Stimulated activated CD4-positive, alpha-beta T cell treated with anti-CD3 and anti-CD28 coated beads, Interleukin-12 subunit alpha, Interleukin-12 subunit beta, amount 100 ng/mL, for 4 hours (primary cell): ENCODE data around the gene KCNQ1.

ENCODE experiments used
- DNase-seq: peaks from one replicate; pipeline ENCODE4 v3.0.0-alpha.2; 2020

KCNQ1 gene

DNA sequence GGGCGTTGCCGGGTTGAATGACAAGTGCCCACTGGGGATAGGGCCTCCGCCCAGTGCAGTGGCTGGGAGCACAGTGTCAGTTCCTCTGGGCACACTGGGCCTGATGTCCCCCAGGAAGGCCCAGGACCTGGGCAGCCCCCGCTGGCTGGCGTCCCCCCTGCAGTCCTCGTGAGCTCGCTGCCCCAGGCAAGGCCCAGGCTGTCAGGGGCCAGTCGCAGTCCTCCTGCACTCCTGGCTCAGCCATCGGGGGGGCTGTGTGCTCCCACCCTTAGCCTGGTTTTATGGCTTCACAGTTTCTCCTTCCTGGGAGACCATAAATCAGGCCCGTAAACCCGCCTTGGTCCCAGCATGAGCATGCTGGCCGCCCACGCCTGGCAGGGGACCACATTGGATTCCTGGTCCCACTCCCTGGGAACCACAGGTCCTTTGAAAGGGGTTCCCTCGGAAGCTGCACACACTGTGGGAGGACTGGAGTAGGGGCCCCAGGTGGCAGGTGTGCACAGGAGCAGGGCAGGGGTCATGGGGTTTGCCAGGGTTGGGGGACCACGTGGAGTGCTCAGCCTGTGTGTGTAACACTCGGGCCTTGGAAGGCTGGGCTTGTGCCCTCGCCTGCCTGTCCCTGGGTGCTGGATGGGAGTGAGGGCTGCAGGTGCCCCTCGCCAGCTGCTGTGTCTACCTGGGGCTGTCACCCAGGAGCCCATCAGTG, 141.4 kb downstream of the KCNQ1 start:
- DNase-seq: no peak

DNA sequence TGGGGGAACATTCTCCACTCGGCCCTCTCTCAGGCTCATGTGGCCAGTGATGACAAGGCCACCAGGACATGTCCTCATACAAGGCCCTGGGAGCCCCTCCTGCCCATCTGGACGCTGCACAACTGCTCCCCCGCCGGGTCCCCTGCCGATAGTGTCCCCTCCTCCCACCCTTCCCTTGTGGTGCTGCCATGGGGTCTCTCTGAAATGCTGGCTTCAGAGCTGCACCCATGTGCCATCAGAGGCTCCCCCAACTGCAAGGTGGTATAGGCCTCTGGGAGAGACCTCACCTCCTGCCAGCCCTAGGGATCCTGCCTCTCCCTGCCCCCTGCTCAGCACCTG, 142.0 kb downstream of the KCNQ1 start:
- DNase-seq: no peak

DNA sequence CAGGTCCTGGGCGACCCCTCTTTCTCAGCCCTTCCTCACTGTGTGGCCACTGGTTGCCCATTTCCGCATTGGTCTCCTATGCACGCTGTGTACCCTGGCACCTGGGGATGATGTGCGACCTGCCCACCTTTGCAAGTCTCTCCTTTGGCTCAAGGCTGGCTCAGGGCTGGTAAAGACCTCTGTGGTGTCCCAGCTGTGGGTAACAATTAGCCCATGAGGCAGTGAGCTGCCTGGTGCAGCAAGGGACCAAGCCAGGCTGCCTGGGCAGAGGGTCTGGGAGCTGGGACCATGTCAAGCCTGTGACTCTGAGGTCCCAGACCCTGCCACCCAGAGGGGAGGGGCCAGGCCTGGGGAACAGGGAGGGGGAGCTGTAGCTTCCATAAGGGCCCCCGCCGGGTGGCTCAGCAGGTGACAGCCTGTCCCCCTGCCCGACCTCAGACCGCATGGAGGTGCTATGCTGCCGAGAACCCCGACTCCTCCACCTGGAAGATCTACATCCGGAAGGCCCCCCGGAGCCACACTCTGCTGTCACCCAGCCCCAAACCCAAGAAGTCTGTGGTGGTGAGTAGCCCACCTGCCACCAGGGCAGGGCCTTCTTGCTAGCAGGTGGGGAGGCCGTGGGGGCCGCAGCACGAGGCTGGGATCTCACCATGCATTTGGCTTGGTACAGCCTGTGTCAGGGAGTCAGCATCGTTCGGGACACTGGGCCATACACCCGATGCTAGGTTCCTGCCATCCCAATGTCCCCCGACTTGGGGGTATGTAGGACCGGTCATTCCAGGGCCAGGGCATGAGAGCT, 142.5 kb downstream of the KCNQ1 start:
- DNase-seq: no peak

DNA sequence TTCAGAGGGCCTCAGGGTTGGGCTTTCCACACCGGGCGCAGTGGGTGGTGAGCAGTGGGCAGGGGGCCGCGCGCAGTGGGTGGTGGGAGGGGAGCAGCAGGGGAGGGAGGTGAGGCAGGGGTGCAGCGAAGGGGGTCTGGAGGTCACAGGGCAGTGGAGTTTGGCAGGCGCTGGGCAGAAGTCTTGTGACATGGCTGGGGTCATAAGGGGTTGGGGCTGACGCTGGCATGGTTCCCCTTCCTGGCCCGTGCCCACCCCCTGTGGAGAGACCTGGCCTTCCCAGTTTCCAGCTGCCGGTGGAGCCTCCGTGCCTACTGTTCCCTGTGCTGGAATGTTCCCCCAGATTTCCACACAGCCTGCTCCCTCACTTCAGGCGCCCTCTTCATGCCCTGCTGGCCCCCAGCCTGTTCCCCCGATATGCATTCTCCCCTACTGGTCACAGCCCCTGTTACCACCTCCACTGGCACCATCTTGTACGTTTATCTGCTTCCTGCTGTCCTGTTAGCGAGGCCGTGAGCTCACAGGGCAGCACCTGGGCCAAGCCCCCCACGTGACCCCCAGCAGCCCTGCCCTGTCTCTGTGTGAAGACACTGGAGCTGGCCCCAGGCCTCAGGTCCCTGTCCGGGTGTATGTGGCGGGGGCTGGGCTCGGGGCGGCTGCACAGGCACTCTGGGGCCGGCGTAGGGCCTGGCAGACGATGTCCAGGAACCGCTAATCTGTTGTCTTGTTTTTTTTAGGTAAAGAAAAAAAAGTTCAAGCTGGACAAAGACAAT, 143.4 kb downstream of the KCNQ1 start:
- DNase-seq: no peak

DNA sequence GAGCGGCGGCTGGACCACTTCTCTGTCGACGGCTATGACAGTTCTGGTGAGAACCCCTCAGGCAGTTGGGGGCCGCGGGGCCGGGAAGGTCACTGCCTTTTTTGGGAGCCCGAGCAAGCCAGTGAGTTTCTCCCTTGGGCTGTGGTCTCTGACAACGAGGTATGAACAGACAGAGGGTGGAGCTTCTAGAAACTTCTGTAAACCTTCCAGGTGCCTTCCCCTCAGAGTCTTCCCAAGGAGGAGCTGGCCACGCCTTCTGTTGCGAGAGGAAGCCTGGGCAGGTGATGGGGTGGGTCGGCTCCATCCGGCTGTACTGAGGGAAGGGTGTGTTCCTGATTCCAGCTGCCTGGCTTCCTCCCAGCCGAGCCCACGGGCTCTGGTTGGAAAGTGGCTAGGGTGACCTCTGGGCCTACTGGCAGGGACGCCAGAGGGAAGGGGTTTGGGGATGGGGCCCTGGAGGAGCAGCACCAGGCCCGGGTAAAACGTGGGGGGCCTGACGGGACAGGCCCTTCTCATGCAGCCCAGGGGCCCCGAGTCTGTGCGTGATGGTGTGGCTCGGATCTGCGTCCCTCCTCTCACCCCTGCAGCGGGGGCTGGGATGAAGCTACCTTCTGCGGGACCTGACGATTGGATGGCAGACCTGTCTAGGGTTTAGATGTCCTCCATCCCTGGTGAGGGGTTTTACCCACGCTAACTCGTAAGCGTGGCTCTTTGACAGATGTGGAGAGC, 144.2 kb downstream of the KCNQ1 start:
- no peak for DNase-seq

DNA sequence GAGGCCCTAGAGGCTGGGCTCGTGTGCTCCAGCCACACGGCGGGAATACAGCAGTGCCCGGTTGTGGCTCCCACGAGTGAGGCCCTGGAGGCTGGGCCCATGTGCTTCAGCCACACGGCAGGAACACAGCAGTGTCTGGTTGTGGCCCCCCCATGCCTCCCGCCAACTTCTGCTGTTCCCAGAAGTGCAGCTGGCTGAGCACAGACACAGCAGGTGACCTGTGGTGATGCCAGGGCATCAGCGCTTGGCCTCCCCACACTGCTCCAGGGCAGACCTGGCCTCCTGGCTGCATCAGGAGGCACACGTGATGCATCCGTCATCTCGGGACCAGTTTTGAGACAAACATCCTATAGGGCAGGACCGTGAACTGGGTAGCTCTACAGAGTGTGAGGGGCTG, 144.7 kb downstream of the KCNQ1 start:
- no peak for DNase-seq

DNA sequence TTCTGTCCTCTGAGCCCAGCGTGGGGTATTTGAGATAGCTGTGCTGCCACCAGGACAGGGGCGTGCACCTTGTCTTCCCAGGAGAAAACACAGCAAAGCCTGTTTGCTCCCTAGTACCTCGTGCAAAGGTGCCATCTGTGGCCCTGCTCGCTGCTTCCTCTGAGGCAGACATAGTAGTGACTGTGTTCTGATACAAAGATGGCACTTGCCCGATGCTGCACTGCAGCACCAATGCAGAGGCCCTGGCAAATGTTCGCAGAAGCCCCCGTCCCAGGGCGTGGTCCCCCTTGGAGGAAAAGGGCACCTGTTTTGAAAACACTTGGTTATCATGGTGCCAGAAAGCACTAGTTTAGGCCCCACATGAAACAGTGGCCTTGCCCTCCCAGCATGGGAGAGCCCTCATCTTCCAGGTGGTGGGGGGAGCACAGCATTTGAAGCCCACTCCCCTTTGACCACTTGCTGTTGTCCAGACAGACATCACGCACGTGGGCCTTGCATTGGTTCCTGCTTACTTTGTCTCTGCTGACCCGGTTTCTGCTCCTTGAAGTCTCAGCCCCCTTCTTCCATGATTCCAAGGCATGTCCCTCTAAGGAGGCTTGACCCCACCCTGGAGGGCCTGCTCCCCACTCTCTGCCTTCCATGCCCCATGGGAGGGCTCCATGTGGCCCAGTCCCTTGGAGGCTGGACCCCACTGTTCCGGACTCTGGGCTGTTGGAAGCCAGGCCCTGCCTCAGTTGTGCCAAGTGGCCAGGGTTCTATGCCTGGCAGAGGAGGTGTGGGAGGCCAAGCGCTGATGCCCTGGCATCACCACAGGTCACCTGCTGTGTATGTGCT, 145.5 kb downstream of the KCNQ1 start:
- no peak for DNase-seq

DNA sequence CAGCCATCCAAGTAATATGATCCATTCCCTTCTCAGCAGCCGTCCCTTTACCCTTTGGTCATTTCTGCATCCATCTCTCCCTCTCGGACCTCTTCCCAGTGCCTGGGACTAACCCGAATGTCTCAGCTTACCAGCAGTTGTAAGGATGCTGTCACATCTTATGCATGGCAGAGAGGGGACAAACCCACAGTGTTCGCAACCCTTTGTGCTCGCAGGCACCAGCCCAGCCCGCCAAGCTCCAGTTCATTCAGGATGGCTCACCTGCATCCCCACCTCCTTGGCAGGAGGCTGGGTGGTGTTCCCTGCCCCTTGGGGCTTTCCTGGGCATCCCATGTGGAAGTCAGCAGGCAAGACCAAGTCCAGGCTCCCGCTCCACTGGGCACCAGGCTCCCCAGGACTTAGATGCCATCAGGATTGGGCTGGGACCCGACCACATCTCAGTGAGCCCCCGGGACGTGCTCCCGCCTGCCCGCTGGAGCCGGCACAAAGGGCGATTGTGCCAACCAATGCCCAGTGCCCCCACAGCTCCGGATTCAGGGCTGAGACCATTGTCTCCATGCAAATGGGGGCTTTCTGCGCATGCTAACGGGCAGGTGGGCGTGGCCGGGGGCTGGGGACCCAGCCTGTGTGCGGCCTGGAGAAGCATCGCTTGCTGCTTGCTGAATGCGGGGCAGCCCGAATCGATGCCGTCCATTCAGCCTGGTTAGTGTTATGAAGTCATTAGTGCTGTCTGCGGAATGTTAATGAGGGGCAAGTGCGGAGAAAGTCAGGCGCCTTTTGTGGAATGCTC, 146.4 kb downstream of the KCNQ1 start:
- no peak for DNase-seq

DNA sequence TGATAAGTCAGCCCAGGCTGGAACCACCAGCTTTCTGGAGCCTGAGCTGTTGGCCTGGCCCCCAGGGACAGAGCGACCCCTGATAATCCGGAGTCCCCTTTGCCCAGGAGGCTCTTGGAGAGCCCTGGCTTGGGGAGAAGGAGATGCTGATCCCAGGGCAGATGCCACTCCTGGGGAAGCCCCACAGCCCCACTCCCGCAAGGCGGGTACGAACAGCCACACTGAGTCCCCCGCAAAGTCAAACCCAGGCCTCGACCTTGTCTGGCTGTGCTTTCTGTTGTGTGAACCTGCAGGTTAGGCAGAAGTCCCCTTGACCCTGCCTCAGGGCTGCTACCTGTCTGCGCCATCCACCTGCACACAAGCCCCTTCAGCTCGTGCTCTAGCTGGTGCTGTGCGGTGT, 147.0 kb downstream of the KCNQ1 start:
- no peak for DNase-seq

DNA sequence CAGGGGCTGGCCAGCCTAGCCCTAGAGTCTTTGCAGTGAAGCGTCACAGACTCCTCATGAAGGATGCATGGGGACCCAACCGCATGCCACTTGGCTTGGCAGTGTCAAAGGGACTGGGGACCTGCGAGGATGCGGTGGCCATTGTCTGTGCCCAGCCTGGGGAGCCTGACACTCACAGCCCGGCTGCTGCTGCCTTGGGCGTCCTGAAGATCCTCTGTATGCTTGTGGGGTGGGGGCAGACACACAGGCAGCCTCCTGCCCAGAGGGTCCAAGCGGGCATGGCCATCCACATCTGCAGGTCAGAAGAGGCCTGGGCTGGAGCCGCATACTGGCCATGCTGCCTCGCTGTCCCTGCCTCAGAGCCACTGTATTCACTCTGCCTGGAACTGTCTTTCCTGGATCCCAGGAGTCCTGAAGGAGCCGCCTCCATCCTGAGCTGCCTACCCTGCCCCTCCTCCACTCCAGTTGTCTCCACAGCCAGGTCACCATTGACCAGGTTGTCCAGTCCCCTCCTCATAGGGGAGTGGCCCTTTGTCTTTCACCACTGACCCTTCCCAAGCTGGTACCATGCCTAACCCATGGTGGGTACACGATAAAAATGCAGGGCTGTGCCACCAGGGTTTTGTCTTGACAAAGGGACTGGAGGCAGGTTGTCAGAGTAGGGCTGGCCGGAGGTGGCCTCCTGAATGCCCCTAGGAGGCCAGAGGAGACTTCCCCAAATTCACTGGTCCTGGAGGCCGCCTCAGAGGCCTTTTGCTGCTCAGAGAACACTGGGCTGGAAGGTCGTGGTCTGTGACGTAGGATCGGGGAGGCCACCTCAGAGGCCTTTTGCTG, 148.0 kb downstream of the KCNQ1 start:
- DNase-seq: no peak

DNA sequence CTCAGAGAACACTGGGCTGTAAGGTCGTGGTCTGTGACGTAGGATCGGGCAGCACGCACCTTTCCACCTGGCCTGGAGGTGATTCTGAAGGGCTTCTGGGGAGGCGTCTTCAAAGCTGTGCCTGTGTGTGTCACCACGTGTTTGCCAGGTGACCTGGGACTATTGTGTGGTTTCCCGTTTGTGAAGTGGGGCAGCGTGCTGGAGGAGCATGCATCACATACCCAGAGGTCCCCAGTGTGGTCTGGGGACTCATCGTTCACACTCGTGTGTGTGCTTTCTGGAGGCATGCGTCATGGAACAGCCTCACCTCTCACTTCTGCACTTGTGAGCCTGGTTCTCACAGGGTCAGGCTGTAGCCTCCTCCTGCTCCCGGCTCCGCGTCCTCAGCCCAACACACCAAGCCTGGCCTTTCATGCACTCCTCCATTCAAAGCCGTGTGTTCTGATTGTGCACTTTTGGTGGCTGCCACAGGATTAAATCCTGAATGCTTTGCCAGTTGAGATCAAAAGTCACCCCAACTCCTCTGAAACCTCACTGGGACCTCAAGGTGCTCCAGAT, 148.7 kb downstream of the KCNQ1 start:
- DNase-seq: no peak

DNA sequence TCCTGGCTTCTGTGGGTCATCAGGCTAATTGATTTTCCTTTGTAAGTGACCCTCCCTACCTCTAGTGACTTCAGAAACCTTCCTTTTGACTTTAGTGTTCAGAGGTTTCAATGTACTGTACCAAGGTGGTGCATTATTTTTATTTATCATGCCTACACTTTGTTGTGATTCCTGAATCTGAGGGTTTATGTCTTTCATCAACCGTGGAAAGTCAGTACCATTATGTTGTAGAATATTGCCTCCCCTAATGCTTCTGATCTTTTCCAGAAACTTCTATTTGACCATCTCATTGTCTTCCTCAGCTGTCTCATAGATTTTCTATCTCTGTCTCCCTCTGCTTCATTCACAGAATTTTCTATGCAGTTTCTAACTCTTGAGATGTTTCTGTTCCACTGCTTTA, 149.5 kb downstream of the KCNQ1 start:
- no peak for DNase-seq

DNA sequence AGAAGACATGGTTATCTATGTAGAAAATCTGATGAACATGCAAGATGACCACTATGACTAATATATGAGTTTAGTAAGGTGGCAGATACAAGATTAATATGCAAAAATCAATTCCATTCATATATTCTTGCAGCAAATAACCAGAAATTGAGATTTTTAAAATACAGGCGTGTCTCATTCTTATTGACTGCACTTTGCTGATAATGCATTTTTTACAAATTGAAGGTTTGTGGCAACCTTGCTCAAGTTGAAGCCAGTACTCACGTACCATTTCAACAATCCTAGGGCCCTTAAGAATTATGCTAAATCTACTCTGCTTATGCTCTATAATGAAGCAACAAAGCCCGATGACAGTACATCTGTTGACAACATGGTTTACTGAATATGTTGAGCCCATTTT, 150.4 kb downstream of the KCNQ1 start:
- no peak for DNase-seq

DNA sequence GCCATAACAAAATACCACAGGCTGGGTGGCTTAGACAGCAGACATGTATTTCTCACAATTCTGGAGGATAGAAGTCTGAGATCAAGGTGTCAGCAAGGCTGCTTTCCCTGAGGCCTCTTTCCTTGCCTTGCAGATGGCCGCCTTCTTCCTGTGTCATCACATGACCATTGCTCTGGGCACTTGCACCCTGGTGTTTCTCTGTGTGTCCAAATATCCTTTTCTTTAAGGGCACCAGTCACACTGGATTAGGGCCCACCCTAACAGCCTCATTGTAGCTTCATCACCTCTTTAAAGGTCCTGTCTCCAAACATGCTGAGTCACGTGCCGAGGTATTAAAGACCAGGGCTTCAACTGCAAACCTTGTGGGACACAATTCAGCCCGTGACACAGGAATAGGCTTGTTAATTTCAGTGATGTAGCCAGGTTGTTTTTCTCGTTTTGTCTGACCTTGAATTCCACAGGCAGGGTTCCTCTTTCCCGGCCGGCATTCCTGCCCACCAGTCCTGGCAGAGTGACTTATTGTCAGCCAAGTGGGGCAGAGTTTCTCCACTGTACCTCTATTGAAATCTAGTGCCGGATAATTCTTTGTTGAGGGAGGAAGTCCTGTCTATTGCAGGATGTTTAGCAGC, 154.9 kb downstream of the KCNQ1 start:
- DNase-seq: no peak

DNA sequence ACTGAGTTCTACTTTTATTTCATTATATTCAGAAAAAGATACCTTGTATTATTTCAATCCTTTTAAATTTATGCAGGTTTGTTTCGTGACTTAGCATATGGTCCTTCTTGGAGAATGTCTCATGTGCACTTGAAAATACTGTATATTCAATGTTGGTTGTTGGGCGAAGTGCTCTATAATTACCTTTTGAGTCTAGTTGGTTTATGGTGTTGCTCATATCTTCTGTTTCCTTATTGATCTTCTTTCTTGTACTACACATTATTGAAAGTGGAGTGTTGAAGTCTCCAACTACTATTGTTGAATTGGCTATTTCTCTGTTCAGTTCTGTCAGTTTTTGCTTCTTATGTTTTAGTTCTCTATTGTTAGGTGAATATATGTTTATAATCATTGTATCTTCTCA, 164.5 kb downstream of the KCNQ1 start:
- DNase-seq: no peak

DNA sequence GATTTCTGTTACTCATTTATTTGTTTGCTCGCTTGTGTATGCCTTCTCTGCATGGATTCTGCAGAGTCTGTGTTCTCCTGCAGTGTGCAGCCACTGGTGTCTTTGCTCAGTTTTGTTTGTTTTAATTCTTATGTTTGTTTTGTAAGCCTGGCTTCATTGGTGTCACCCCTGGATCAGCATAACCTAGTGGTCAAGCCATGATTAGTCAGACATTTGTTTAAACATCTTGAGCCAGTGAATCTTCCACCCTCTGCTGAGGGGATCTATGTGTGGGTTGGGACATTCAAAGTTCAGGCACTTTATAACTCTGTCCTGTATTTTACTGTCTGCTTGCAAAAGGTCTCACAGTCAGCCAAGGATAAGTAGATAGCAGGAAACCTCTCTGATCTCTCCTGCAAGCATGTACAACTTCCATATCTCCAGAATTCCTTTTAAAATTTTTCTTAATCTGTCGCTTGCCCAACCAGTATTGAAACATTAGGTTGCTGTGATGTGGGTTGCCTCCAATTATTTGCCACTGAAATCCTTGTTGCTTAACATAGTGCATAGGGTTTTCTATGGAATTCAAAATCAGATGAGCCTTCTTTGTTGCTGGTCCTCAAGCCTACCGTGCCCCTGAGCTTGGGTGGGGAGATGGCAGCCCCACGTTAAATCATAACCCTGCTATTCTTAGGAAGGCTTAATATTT, 168.2 kb downstream of the KCNQ1 start:
- DNase-seq: no peak

DNA sequence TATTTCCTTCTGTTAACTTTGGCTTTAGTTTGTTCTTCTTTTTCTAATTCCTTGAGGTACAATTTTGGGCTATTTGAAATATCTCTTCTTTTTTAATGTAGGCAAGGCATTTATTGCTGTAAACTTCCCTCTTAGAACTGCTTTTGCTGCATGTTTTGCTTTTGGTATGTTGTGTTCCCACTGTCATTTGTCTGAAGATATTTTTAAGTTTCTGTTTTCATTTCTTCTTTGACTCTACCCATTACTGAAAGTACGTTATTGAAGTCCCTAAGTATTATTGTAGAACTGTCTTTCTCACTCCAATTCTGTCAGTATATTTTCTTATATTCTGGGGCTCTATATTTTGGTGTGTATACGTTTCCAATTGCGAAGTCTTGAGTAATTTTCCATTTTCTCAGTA, 177.1 kb downstream of the KCNQ1 start:
- no peak for DNase-seq

DNA sequence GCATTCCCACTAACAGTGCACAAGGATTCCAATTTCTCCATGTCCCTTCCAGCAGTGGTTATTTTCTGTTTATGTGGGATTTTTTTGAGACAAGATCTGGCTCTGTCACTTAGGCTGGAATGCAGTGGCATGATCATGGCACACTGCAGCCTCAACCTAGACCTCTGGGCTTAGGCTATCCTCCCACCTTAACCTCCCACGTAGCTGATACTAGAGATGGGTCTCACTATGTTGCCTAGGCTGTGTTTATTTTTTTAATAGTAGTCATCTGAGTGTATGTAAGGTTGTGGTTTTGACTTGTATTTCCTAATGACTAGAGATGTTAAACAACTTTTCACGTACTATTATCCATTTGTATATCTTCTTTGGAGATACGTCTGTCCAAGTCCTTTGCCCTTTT, 180.4 kb downstream of the KCNQ1 start:
- no peak for DNase-seq

DNA sequence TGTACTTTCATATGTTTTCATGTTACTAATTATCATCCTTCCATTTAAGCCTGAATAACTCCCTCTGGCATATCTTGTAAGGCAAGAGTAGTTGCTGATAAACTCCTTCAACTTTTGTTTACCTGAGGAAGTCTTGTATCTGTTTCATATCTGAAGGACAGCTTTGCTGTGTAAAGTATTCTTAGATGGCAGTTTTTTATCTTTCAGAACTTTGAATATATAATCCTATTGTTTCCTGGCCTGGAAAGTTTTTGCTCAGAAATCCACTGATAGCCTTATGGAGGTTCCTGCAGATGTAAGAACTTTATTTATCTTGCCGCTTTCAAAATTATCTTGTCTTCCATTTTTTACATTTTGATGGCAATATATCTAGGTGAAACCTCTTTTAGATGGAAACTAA, 185.9 kb downstream of the KCNQ1 start:
- DNase-seq: no peak
